ENCODE results near the gene MAPK14.

- TF ChIP-seq CTCF (IDR thresholded peaks at IDR 0.05; ENCODE audit: extremely low read depth in 1 of 2, insufficient read depth in 1 of 2, low read depth in 1 of 2, low read length in 2 of 2): no peak
- no peak for TF ChIP-seq POLR2A (IDR thresholded peaks at IDR 0.05; ENCODE audit: low read depth, low read length)
- TF ChIP-seq POLR2AphosphoS5 (IDR thresholded peaks at IDR 0.05; ENCODE audit: insufficient read depth, low read depth, low read length): no peak
- no peak for TF ChIP-seq EZH2 (IDR thresholded peaks at IDR 0.05; ENCODE audit: borderline replicate concordance, low read depth, low read length, severe bottlenecking)
- TF ChIP-seq MAX (IDR thresholded peaks at IDR 0.05; ENCODE audit: insufficient read depth, insufficient read length): no peak
- TF ChIP-seq MYC (IDR thresholded peaks at IDR 0.05; ENCODE audit: low read depth, low read length): no peak
Observed at GRCh38 chr6:36075656-36076055, 48.0 kb downstream of the MAPK14 start.
